SK-MEL-5 (cell line): ENCODE measurements around the gene ARHGEF17. TPM values are rescaled to one million over a fixed set of nuclear protein-coding genes. Genes with fewer than 3 reads are reported as not detected.

Experiments used
- DNase-seq: peaks from one replicate; pipeline ENCODE4 v3.0.0-alpha.2; 2016; ENCODE audit warnings: low read depth, low spot score
- in situ Hi-C: cut with HindIII; loops from 2 replicates; pipeline ENCODE4 v1.10.0; 2016; ENCODE audit warnings: low sequenced_read_pairs, high pct_unique_total_duplicates, low pct_unique_long_range_greater_than_20kb
- total RNA-seq: library from RNA; depleted of rRNA; stranded (reverse); fragments of >200 nt; shearing (Covaris generic); gene quantifications from 2 replicates; pipeline ENCODE4 v1.2.3, GENCODE V29; 2014

Gene ARHGEF17
- total RNA-seq, 1 experiment from 2014 or later, result 1.5 TPM

- no peak for DNase-seq
- in situ Hi-C loops, result no loop called here
Measured at GRCh38 chr11:73286240-73286810, 21.8 kb upstream of the ARHGEF17 start.

GRCh38 chr11:73287400-73288101 lies 20.5 kb upstream of the ARHGEF17 start:
- in situ Hi-C loops, result no loop called here
- DNase-seq, result no peak

GRCh38 chr11:73288192-73288872 lies 19.7 kb upstream of the ARHGEF17 start:
- in situ Hi-C loops, result no loop called here
- DNase-seq, result no peak

- DNase-seq, result peak; percentile 87
- in situ Hi-C loops, result no loop called here
Measured at GRCh38 chr11:73288873-73289707, 19.0 kb upstream of the ARHGEF17 start.

GRCh38 chr11:73290536-73290935 lies 17.5 kb upstream of the ARHGEF17 start:
- DNase-seq, result no peak
- in situ Hi-C loops, result no loop called here

- DNase-seq, result no peak
- in situ Hi-C loops, result no loop called here
Measured at GRCh38 chr11:73291196-73291595, 16.9 kb upstream of the ARHGEF17 start.

GRCh38 chr11:73291781-73292524 lies 16.1 kb upstream of the ARHGEF17 start:
- DNase-seq, result peak; percentile 16
- in situ Hi-C loops, result no loop called here

GRCh38 chr11:73292525-73292894 lies 15.6 kb upstream of the ARHGEF17 start:
- in situ Hi-C loops, result no loop called here
- DNase-seq, result no peak

GRCh38 chr11:73293356-73293936 lies 14.6 kb upstream of the ARHGEF17 start:
- in situ Hi-C loops, result no loop called here
- DNase-seq, result no peak

GRCh38 chr11:73294604-73295003 lies 13.5 kb upstream of the ARHGEF17 start:
- no peak for DNase-seq
- in situ Hi-C loops, result no loop called here

GRCh38 chr11:73295241-73295995 lies 12.7 kb upstream of the ARHGEF17 start:
- peak; percentile 85 for DNase-seq
- in situ Hi-C loops, result no loop called here

GRCh38 chr11:73295996-73296318 lies 12.1 kb upstream of the ARHGEF17 start:
- no peak for DNase-seq
- in situ Hi-C loops, result no loop called here

GRCh38 chr11:73296501-73297230 lies 11.4 kb upstream of the ARHGEF17 start:
- in situ Hi-C loops, result no loop called here

GRCh38 chr11:73297231-73297590 lies 10.9 kb upstream of the ARHGEF17 start:
- in situ Hi-C loops, result no loop called here
- no peak for DNase-seq

More at GRCh38 chr11:73296501-73297230, 11.4 kb upstream of the ARHGEF17 start:
- no peak for DNase-seq

GRCh38 chr11:73297702-73298101 lies 10.4 kb upstream of the ARHGEF17 start:
- in situ Hi-C loops, result no loop called here
- no peak for DNase-seq

- in situ Hi-C loops, result no loop called here
Measured at GRCh38 chr11:73298233-73298632, 9.8 kb upstream of the ARHGEF17 start.

More at GRCh38 chr11:73298233-73298632, 9.8 kb upstream of the ARHGEF17 start:
- no peak for DNase-seq
